K562 (cell line): ENCODE data around the gene COL4A1. TPM values are rescaled to one million over a fixed set of nuclear protein-coding genes. Genes with fewer than 3 reads are reported as not detected.

Experiments used
- ATAC-seq: fragments of 200-7000 bp; cut with Tn5 transposase; 3 replicates; pipeline ENCODE4 v1.9.1; 2020; ENCODE audit warnings: moderate library complexity
- BruUV-seq: library from RNA; stranded (reverse); fragments of 400-500 nt; replicated peaks from 2 replicates; lab custom pipeline; 2021; lab: Mats Ljungman, UMichigan
- CTCF ChIA-PET: fragments of 300-600 bp; formaldehyde crosslinking; extraction: SDS; loops from one replicate; lab custom pipeline; 2021; ENCODE audit warnings: low intra/inter-chr PET ratio; lab: Yijun Ruan, JAX
- POLR2A ChIA-PET: fragments of 300-600, 350-650 bp; sonication (Branson Sonifier 250); formaldehyde crosslinking; extraction: SDS; loops from one replicate; lab custom pipeline; 2021; ENCODE audit warnings: antibody characterized with exemption, inconsistent platforms; lab: Yijun Ruan, JAX
- DNase-seq, 4 experiments: peaks; one replicate each; pipeline versions ENCODE4 v3.0.0 to v3.0.0-alpha.2; 2011 to 2018; ENCODE audit warnings: low spot score in 3 of 4, mixed read lengths in 3 of 4; ENCODE audit errors: extremely low read depth in 1 of 4
- FAIRE-seq: peaks from 2 replicates; lab custom pipeline; 2011; peaks lifted over from hg19 to GRCh38; lab: Jason Lieb, UNC
- H2AFZ ChIP-seq: 2 replicates; pipeline ENCODE4 v1.6.0; 2011; ENCODE audit warnings: low read depth, low read length, control low read depth, inconsistent platforms
- H3K27ac ChIP-seq: fragments of 200-600 bp; 3 replicates; pipeline ENCODE4 v1.8.0; 2011; ENCODE audit warnings: low read depth, mild to moderate bottlenecking, control low read depth, inconsistent platforms, low read length, moderate library complexity, mixed read lengths; ENCODE audit errors: extremely low read depth
- H3K27me3 ChIP-seq, 2 experiments: fragments of 300-600 bp in 1 of 2; 2 replicates in 1 of 2; 3 replicates in 1 of 2; pipeline versions ENCODE4 v1.6.0 to v1.8.0; 2011; ENCODE audit warnings: inconsistent platforms in 2 of 2, low read length in 2 of 2, mild to moderate bottlenecking in 1 of 2, mixed read lengths in 1 of 2, moderate library complexity in 1 of 2; ENCODE audit not compliant: control insufficient read depth in 2 of 2, insufficient read depth in 2 of 2
- H3K36me3 ChIP-seq: fragments of 300-600 bp; 3 replicates; pipeline ENCODE4 v1.8.0; 2011; ENCODE audit warnings: mild to moderate bottlenecking, low read length, inconsistent platforms; ENCODE audit not compliant: control insufficient read depth, insufficient read depth
- H3K4me1 ChIP-seq, 2 experiments: fragments of 200-600 bp in 1 of 2; replicated peaks in 1 of 2; 2 replicates in 1 of 2; 3 replicates in 1 of 2; pipeline versions ENCODE4 v1.5.1 to v1.8.0; 2011; ENCODE audit warnings: inconsistent platforms in 2 of 2, low read length in 2 of 2, mild to moderate bottlenecking in 1 of 2, mixed read lengths in 1 of 2, moderate library complexity in 1 of 2; ENCODE audit not compliant: control insufficient read depth in 2 of 2, insufficient read depth in 2 of 2
- H3K4me2 ChIP-seq: 2 replicates; pipeline ENCODE4 v1.6.1; 2011; ENCODE audit warnings: low read length, control low read depth, inconsistent platforms, mixed read lengths; ENCODE audit not compliant: insufficient read depth
- H3K4me3 ChIP-seq: fragments of 200-600 bp; sonication (generic), shearing (Covaris generic); 2 replicates; pipeline ENCODE4 v1.5.1; 2016; ENCODE audit warnings: control low read depth, inconsistent platforms
- H3K79me2 ChIP-seq: fragments of 200-600 bp; 3 replicates; pipeline ENCODE4 v1.8.0; 2011; ENCODE audit warnings: low read length, inconsistent platforms; ENCODE audit not compliant: control insufficient read depth, insufficient read depth
- H3K9ac ChIP-seq, 2 experiments: 2 replicates each; pipeline versions ENCODE4 v1.6.0 to v1.6.1; 2011; ENCODE audit warnings: low read depth in 2 of 2, low read length in 2 of 2, control low read depth in 1 of 2, inconsistent platforms in 1 of 2, mild to moderate bottlenecking in 1 of 2, mixed read lengths in 1 of 2; ENCODE audit not compliant: insufficient read depth in 1 of 2
- H3K9me1 ChIP-seq: one replicate; pipeline ENCODE4 v1.6.0; 2011; ENCODE audit warnings: inconsistent platforms, mild to moderate bottlenecking, low read length, moderate library complexity; ENCODE audit not compliant: control insufficient read depth, insufficient read depth
- H3K9me3 ChIP-seq: replicated peaks from 2 replicates; pipeline ENCODE4 v1.5.1; 2011; ENCODE audit warnings: low read depth, low read length, inconsistent platforms; ENCODE audit not compliant: control insufficient read depth, insufficient read depth
- H4K20me1 ChIP-seq: replicated peaks from 2 replicates; pipeline ENCODE4 v1.6.1; 2011; ENCODE audit warnings: low read length, inconsistent platforms, mixed read lengths; ENCODE audit not compliant: control insufficient read depth, insufficient read depth
- ESRRB ChIP-seq: fragments of 250-450 bp; sonication (Bioruptor Pico); IDR thresholded peaks from 2 replicates; pipeline ENCODE4 v1.5.0; 2020; ENCODE audit warnings: mild to moderate bottlenecking, moderate library complexity, borderline replicate concordance
- HLTF ChIP-seq: fragments of 450-650 bp; IDR thresholded peaks from 2 replicates; pipeline ENCODE4 v1.6.1; 2016
- NRF1 ChIP-seq, 2 experiments: fragments of 450-650 bp; IDR thresholded peaks in 1 of 2; conservative IDR thresholded peaks in 1 of 2; 2 replicates each; pipeline ENCODE4 v1.6.1; 2014; ENCODE audit warnings: mild to moderate bottlenecking in 2 of 2
- PPARD ChIP-seq: fragments of 250-450 bp; sonication (Bioruptor Pico); IDR thresholded peaks from 2 replicates; pipeline ENCODE4 v1.8.0; 2022; ENCODE audit warnings: inconsistent platforms, mild to moderate bottlenecking, moderate library complexity
- TBL1XR1 ChIP-seq, 2 experiments: IDR thresholded peaks; 2 replicates each; pipeline ENCODE4 v1.6.1; 2012; ENCODE audit warnings: improper control_type of control experiment in 2 of 2, low read length in 2 of 2, mild to moderate bottlenecking in 1 of 2
- ZNF282 ChIP-seq: sonication (generic); formaldehyde crosslinking; IDR thresholded peaks from 2 replicates; pipeline ENCODE4 v1.8.1; 2023; ENCODE audit warnings: missing genetic modification reagents
- ZNF764 ChIP-seq: fragments of 250-450 bp; sonication (Bioruptor Pico); IDR thresholded peaks from 2 replicates; pipeline ENCODE4 v1.4.0; 2020; ENCODE audit warnings: low read depth, mild to moderate bottlenecking, moderate library complexity
- WGBS: fragments of 100-300 bp; shearing (Covaris generic); methylation state at CpG from one replicate; pipeline ENCODE4 v1.1.6; 2016; ENCODE audit warnings: low coverage, mixed read lengths; ENCODE audit not compliant: insufficient coverage; ENCODE audit errors: missing lambda C conversion rate; 5-methylcytosine and 5-hydroxymethylcytosine counted together
- in situ Hi-C: fragments of 300-500 bp; cut with MboI; formaldehyde crosslinking; loops from 4 replicates; pipeline ENCODE4 v1.15.0; 2018; ENCODE audit warnings: inconsistent platforms, mixed read lengths
- intact Hi-C: fragments of 100-400 bp; cut with micrococcal nuclease; formaldehyde crosslinking; loops from 2 replicates; pipeline ENCODE4 v1.14.2; 2022
- polyA plus RNA-seq, 8 experiments: library from polyadenylated mRNA; depleted of rRNA in 4 of 8; stranded (reverse) in 5 of 8; unstranded in 3 of 8; fragments of >200 nt; fragmentation: Nextera tagmentation in 2 of 8; fragmentation: Illumina TruSeq in 1 of 8; extraction: Ambion mirVana in 2 of 8; extraction: Trizol in 1 of 8; gene quantifications; 2 replicates each; pipeline versions ENCODE4 v1.2.1 to v1.2.3, GENCODE V29; 2011 to 2014; ENCODE audit warnings: inconsistent platforms in 1 of 8, missing spikeins in 1 of 8
- total RNA-seq, 7 experiments: library from RNA; depleted of rRNA in 6 of 7; stranded (reverse); fragments of >200 nt in 6 of 7; fragmentation: Illumina TruSeq in 2 of 7; extraction: Trizol in 2 of 7; gene quantifications; 2 replicates each; pipeline versions ENCODE4 v1.2.1 to v1.2.3, GENCODE V29; 2011 to 2021; ENCODE audit warnings: low replicate concordance in 1 of 7
- TF ChIP-seq, protein P1 (sequence below), 2 experiments: IDR thresholded peaks; 2 replicates each; pipeline ENCODE4 v1.6.1; 2011; ENCODE audit warnings: borderline replicate concordance in 1 of 2, control low read depth in 1 of 2, low read depth in 1 of 2, low read length in 1 of 2, mild to moderate bottlenecking in 1 of 2, mixed read lengths in 1 of 2, moderate library complexity in 1 of 2; ENCODE audit not compliant: insufficient read depth in 1 of 2, insufficient read length in 1 of 2, poor library complexity in 1 of 2, severe bottlenecking in 1 of 2; ENCODE audit errors: extremely low read depth in 1 of 2

The COL4A1 gene
- total and polyA plus RNA-seq, 9 of the 15 experiments (the other 6 are each of a cell fraction or from before 2014, with no cell fraction given) = 0.35 TPM; not detected in 8

DNA sequence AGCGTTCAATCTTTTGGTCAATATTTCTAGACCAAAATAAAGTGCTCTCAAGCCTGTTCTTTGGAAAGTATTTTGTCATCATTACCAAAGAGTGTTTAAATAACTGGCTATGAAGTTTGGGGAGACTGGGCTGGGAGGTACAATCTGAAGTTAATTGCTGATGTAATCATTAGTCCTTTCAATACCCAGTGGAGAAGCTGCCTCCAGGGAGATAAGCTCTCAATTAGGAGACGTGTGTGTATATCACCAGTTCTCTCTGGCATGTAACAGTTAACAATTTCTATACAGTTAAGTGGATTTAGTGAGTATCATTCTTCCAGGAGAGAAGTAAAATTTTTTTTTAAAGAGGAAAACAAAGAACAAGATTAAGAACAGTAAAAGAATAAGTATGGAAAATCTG is 1.4 kb downstream of the COL4A1 start (continued):
- no peak for TF ChIP-seq NRF1 (conservative IDR thresholded peaks at IDR 0.05 in 1 of 2, IDR thresholded peaks at IDR 0.05 in 1 of 2)
- TF ChIP-seq PPARD = no peak
- no peak for TF ChIP-seq TBL1XR1 (IDR thresholded peaks at IDR 0.05; ENCODE audit: low read length in 2 of 2)

DNA sequence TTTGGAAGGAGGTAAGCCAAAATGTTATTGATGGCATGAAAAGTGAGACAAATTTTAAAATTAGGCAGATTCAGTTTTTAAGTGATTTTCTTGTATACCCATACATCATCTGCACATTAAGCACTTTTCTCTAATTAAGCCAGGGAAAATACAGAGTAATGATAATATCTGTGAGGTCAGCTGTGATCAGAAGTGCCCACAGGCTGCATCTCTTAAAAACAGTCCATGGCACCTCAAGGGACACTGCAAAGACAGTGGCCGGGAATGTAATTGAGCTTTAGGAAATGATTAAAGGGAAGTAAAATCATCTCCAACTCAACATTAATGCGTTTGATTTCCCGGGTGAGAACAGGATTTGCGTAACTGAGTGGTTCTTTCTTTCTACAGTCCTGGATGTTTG is 2.0 kb downstream of the COL4A1 start:
- no peak overlapping the region for H3K4me2 ChIP-seq
- no peak overlapping the region for H2AFZ ChIP-seq
- ATAC-seq (no peak), DNase-seq (no peak), FAIRE-seq (no peak)
- no peaks in the 10 kb centered on the region for H4K20me1 ChIP-seq
- TF ChIP-seq ESRRB (CRISPR knock-in tag) (no peak), HLTF (no peak), ZNF282 (CRISPR knock-in tag) (no peak), ZNF764 (CRISPR knock-in tag) (no peak)
- TF ChIP-seq, protein P1, sequence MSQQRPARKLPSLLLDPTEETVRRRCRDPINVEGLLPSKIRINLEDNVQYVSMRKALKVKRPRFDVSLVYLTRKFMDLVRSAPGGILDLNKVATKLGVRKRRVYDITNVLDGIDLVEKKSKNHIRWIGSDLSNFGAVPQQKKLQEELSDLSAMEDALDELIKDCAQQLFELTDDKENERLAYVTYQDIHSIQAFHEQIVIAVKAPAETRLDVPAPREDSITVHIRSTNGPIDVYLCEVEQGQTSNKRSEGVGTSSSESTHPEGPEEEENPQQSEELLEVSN (IDR thresholded peaks at IDR 0.05; ENCODE audit: borderline replicate concordance in 1 of 2, extremely low read depth in 1 of 2, insufficient read depth in 1 of 2, insufficient read length in 1 of 2, low read depth in 1 of 2, low read length in 1 of 2, poor library complexity in 1 of 2, severe bottlenecking in 1 of 2) = no peak
- POLR2A ChIA-PET = no interaction called here
- no TSS peak for BruUV-seq
- H3K9ac ChIP-seq = no peak overlapping the region
- no peaks in the 10 kb centered on the region for H3K9me1 ChIP-seq
- H3K27ac ChIP-seq = no peak overlapping the region
- CTCF ChIA-PET = no interaction called here
- H3K4me1 ChIP-seq = no peaks in the 10 kb centered on the region; a peak in 1 of 5 replicates
- no peak overlapping the region for H3K4me3 ChIP-seq
- H3K27me3 ChIP-seq = peaks cover 4 to 32% of the 10 kb centered on the region in 2 experiments; a peak in 4 of 5 replicates
- H3K9me3 ChIP-seq = no peaks in the 10 kb centered on the region
- in situ Hi-C loops (no loop called here), intact Hi-C loops (no loop called here)
- H3K36me3 ChIP-seq = no peaks in the 10 kb centered on the region
- WGBS = 0% methylated on average over 4 of the region's 4 CpGs
- H3K79me2 ChIP-seq = no peaks in the 10 kb centered on the region
